Measurements from ENCODE around the gene MXI1. TPM values are rescaled to one million over a fixed set of nuclear protein-coding genes. Genes with fewer than 3 reads are reported as not detected.
"Not testable (repeated sequence)": the region's sequence is repeated elsewhere in the genome, so short reads cannot be mapped to it uniquely, and the experiment has no call there.

Gene MXI1
- total and polyA plus RNA-seq, 2 donors (not counting 1 experiment from before 2014, with no cell fraction given), result 12.0 to 32.4 TPM

DNA sequence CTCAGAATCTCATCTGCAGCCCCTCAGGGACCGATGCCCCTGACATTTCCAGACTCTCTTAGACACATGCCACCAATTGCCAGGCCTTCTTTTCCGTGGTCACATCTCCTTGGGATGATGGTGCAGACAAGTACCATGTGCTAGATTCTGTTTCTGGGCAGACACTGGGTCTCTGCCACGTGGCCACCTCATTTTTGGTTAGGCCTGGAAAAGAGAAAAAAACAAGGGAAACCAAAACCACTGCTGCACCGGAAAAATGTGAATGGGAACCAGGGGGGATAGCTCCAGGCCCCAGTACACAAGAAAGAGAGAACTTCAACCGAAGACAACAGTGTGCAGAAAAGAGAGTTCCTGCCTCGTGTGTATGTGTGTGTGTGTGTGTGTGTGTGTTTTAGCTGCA is 23.0 kb upstream of the MXI1 start:
- ATAC-seq (ENCODE audit: low read depth), result no peak
- H3K79me2 ChIP-seq (ENCODE audit: control insufficient read depth, insufficient read depth, low read length), result no peaks in the 10 kb centered on the region
- H4K20me1 ChIP-seq (ENCODE audit: control insufficient read depth, insufficient read depth, low read length, poor library complexity, severe bottlenecking), result no peaks in the 10 kb centered on the region
- DNase-seq, result no peak
- TF ChIP-seq, protein P1, sequence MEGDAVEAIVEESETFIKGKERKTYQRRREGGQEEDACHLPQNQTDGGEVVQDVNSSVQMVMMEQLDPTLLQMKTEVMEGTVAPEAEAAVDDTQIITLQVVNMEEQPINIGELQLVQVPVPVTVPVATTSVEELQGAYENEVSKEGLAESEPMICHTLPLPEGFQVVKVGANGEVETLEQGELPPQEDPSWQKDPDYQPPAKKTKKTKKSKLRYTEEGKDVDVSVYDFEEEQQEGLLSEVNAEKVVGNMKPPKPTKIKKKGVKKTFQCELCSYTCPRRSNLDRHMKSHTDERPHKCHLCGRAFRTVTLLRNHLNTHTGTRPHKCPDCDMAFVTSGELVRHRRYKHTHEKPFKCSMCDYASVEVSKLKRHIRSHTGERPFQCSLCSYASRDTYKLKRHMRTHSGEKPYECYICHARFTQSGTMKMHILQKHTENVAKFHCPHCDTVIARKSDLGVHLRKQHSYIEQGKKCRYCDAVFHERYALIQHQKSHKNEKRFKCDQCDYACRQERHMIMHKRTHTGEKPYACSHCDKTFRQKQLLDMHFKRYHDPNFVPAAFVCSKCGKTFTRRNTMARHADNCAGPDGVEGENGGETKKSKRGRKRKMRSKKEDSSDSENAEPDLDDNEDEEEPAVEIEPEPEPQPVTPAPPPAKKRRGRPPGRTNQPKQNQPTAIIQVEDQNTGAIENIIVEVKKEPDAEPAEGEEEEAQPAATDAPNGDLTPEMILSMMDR (IDR thresholded peaks at IDR 0.05), result no peak
- TF ChIP-seq EZH2 (IDR thresholded peaks at IDR 0.05; ENCODE audit: borderline replicate concordance, insufficient read depth, low read depth, low read length, poor library complexity, severe bottlenecking), result no peak
- H2AFZ ChIP-seq (ENCODE audit: insufficient read depth, low read depth, low read length, poor library complexity, severe bottlenecking), result no peak overlapping the region
- H3K27me3 Mint-ChIP-seq, result peaks cover 12% of the 10 kb centered on the region
- no peak overlapping the region for H3K4me2 ChIP-seq (replicated peaks; ENCODE audit: low read depth, low read length, poor library complexity, severe bottlenecking)
- no peak overlapping the region for H3K9ac ChIP-seq (ENCODE audit: low read length)
- no peak overlapping the region for H3K4me3 Mint-ChIP-seq
- POLR2A ChIA-PET, result no interaction called here
- peaks cover 0 to 4% (median 0%) of the 10 kb centered on the region in 3 donors for H3K9me3 ChIP-seq (ENCODE audit: control extremely low read depth in 1 of 3, control insufficient read depth in 2 of 3, insufficient read depth in 1 of 3, low read length in 2 of 3)
- CTCF ChIA-PET, result interaction anchor here (0.6 to 1.4 kb wide), 2 partner anchors 95 to 120 kb away, joined by 3 to 5 read pairs; partner anchors contain the start of gene SMNDC1
- intact Hi-C loops (cut with micrococcal nuclease), result no loop called here
- H3K27me3 ChIP-seq (replicated peaks in 1 of 4; ENCODE audit: control extremely low read depth in 1 of 4, control insufficient read depth in 3 of 4, insufficient read depth in 4 of 4, low read length in 3 of 4), result peaks cover 0 to 3% (median under 1%) of the 10 kb centered on the region in 4 experiments
- H3K9me3 Mint-ChIP-seq (ENCODE audit: insufficient read depth), result no peaks in the 10 kb centered on the region
- no peaks in the 10 kb centered on the region for H3K4me1 ChIP-seq (ENCODE audit: control insufficient read depth in 2 of 2, insufficient read depth in 2 of 2, low read length in 2 of 2)
- H3K36me3 ChIP-seq (replicated peaks in 1 of 2; ENCODE audit: control extremely low read depth in 1 of 2, control insufficient read depth in 1 of 2, extremely low read depth in 1 of 2, insufficient read depth in 2 of 2, low read length in 1 of 2), result no peaks in the 10 kb centered on the region
- H3K27ac ChIP-seq (ENCODE audit: low read length in 2 of 2), result no peak overlapping the region
- H3K4me3 ChIP-seq (ENCODE audit: control extremely low read depth in 1 of 5, extremely low read depth in 1 of 5, insufficient read depth in 1 of 5, low read depth in 2 of 5, low read length in 4 of 5), result no peak overlapping the region
- no peaks in the 10 kb centered on the region for H3K4me1 Mint-ChIP-seq
- H3K27ac Mint-ChIP-seq, result no peak overlapping the region
- WGBS (ENCODE audit: insufficient coverage), result 17% methylated on average over 4 of the region's 6 CpGs

DNA sequence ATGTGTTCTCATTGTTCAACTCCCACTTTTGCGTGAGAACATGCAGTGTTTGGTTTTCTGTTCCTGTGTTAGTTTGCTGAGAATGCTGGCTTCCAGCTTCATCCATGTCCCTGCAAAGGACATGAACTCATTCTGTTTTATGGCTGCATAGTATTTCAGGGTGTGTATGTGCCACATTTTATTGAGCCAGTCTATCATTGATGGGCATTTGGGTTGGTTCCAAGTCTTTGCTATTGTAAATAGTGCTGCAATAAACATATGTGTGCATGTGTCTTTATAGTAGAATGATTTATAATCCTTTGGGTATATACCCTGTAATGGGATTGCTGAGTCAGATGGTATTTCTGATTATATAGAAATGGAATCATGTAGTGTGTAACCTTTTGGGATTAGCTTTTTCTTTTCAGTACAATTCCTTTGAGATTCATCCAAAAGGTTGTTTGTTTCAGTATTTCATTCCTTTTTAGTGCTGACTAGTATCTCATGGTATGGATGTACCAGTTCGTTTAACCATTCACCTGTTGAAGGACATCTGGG is 21.7 kb upstream of the MXI1 start:
- H3K79me2 ChIP-seq (ENCODE audit: control insufficient read depth, insufficient read depth, low read length); H3K27ac Mint-ChIP-seq; H3K4me1 Mint-ChIP-seq; H3K4me3 Mint-ChIP-seq; H2AFZ ChIP-seq (ENCODE audit: insufficient read depth, low read depth, low read length, poor library complexity, severe bottlenecking); ATAC-seq (ENCODE audit: low read depth); DNase-seq; H3K27ac ChIP-seq (ENCODE audit: low read length in 2 of 2); H3K9me3 ChIP-seq (ENCODE audit: control extremely low read depth in 1 of 3, control insufficient read depth in 2 of 3, insufficient read depth in 1 of 3, low read length in 2 of 3); H3K36me3 ChIP-seq (replicated peaks in 1 of 2; ENCODE audit: control extremely low read depth in 1 of 2, control insufficient read depth in 1 of 2, extremely low read depth in 1 of 2, insufficient read depth in 2 of 2, low read length in 1 of 2); intact Hi-C loops (cut with micrococcal nuclease); H4K20me1 ChIP-seq (ENCODE audit: control insufficient read depth, insufficient read depth, low read length, poor library complexity, severe bottlenecking); H3K4me1 ChIP-seq (ENCODE audit: control insufficient read depth in 2 of 2, insufficient read depth in 2 of 2, low read length in 2 of 2); H3K27me3 ChIP-seq (replicated peaks in 1 of 4; ENCODE audit: control extremely low read depth in 1 of 4, control insufficient read depth in 3 of 4, insufficient read depth in 4 of 4, low read length in 3 of 4); H3K4me3 ChIP-seq (ENCODE audit: control extremely low read depth in 1 of 5, extremely low read depth in 1 of 5, insufficient read depth in 1 of 5, low read depth in 2 of 5, low read length in 4 of 5); H3K9me3 Mint-ChIP-seq (ENCODE audit: insufficient read depth); CTCF ChIA-PET; H3K4me2 ChIP-seq (replicated peaks; ENCODE audit: low read depth, low read length, poor library complexity, severe bottlenecking); H3K9ac ChIP-seq (ENCODE audit: low read length): not testable (repeated sequence)
- POLR2A ChIA-PET, result interaction anchor here (0.7 kb wide), 1 partner anchor 36 kb away, joined by 4 read pairs; no protein-coding TSS in a partner anchor
- H3K27me3 Mint-ChIP-seq, result peaks cover 17% of the 10 kb centered on the region
- WGBS (ENCODE audit: insufficient coverage), result no CpG with 5 or more reads among the region's 2 CpGs
